H1 (cell line): ENCODE data around the gene CCDC154. TPM values are rescaled to one million over a fixed set of nuclear protein-coding genes. Genes with fewer than 3 reads are reported as not detected.
"Not testable (repeated sequence)": the region's sequence is repeated elsewhere in the genome, so short reads cannot be mapped to it uniquely, and the experiment has no call there.

ENCODE experiments used
- CTCF ChIA-PET: fragments of 300-600 bp; sonication (Branson Sonifier 250); formaldehyde crosslinking; loops from one replicate; lab custom pipeline; 2021; ENCODE audit not compliant: partially characterized antibody; lab: Charles Lee
- POLR2A ChIA-PET: fragments of 300-600 bp; sonication (Branson Sonifier 250); formaldehyde crosslinking; loops from one replicate; lab custom pipeline; 2021; ENCODE audit warnings: inconsistent platforms; ENCODE audit not compliant: partially characterized antibody; lab: Charles Lee
- DNase-seq, 2 experiments: peaks; one replicate each; pipeline versions ENCODE4 v3.0.0 to v3.0.0-alpha.2; 2010 to 2022; ENCODE audit warnings: low spot score in 2 of 2, low read depth in 1 of 2, mixed read lengths in 1 of 2
- FAIRE-seq: peaks from 2 replicates; lab custom pipeline; 2011; peaks lifted over from hg19 to GRCh38; lab: Jason Lieb, UNC
- H2AFZ ChIP-seq: 2 replicates; pipeline ENCODE4 v1.8.1; 2012; ENCODE audit warnings: low read length, inconsistent platforms
- H2AK5ac ChIP-seq: 2 replicates; pipeline ENCODE4 v1.6.1; 2013; ENCODE audit warnings: low read depth, low read length
- H2BK120ac ChIP-seq: replicated peaks from 2 replicates; pipeline ENCODE3; 2013; ENCODE audit warnings: low read depth, low read length, inconsistent platforms
- H2BK12ac ChIP-seq: 2 replicates; pipeline ENCODE4 v1.6.1; 2013; ENCODE audit warnings: low read depth, low read length
- H2BK15ac ChIP-seq: 2 replicates; pipeline ENCODE4 v1.6.1; 2013; ENCODE audit warnings: low read length
- H2BK20ac ChIP-seq: 2 replicates; pipeline ENCODE4 v1.6.1; 2013; ENCODE audit warnings: low read length
- H2BK5ac ChIP-seq: 2 replicates; pipeline ENCODE4 v1.6.1; 2013; ENCODE audit warnings: low read depth, low read length
- H3K14ac ChIP-seq: 2 replicates; pipeline ENCODE4 v1.6.1; 2013; ENCODE audit warnings: inconsistent platforms; ENCODE audit not compliant: insufficient read length
- H3K18ac ChIP-seq: 2 replicates; pipeline ENCODE4 v1.6.1; 2013; ENCODE audit warnings: low read length; ENCODE audit errors: extremely low read depth
- H3K23ac ChIP-seq: 2 replicates; pipeline ENCODE4 v1.6.1; 2013; ENCODE audit warnings: inconsistent platforms; ENCODE audit not compliant: insufficient read length
- H3K23me2 ChIP-seq: 2 replicates; pipeline ENCODE4 v1.6.1; 2013; ENCODE audit warnings: low read depth, low read length
- H3K27ac ChIP-seq: 2 replicates; pipeline ENCODE4 v1.6.1; 2011; ENCODE audit warnings: low read depth, low read length, inconsistent platforms
- H3K27me3 ChIP-seq, 4 experiments: replicated peaks in 1 of 4; 1 replicate in 1 of 4; 2 replicates in 3 of 4; pipeline versions ENCODE4 v1.6.1 to v1.8.1; 2011 to 2013; ENCODE audit warnings: low read length in 3 of 4, mild to moderate bottlenecking in 3 of 4, inconsistent platforms in 2 of 4, mixed read lengths in 2 of 4, moderate library complexity in 1 of 4; ENCODE audit not compliant: control insufficient read depth in 3 of 4, insufficient read depth in 3 of 4; ENCODE audit errors: extremely low read depth in 1 of 4
- H3K36me3 ChIP-seq, 4 experiments: 2 replicates each; pipeline versions ENCODE4 v1.6.1 to v1.8.1; 2011 to 2013; ENCODE audit warnings: mild to moderate bottlenecking in 4 of 4, low read length in 3 of 4, moderate library complexity in 2 of 4, control low read depth in 1 of 4, inconsistent platforms in 1 of 4; ENCODE audit not compliant: insufficient read depth in 4 of 4, control insufficient read depth in 2 of 4
- H3K4ac ChIP-seq: replicated peaks from 2 replicates; pipeline ENCODE3; 2013; ENCODE audit warnings: low read length, low read depth, mixed read lengths, inconsistent platforms; ENCODE audit not compliant: insufficient read length
- H3K4me1 ChIP-seq, 4 experiments: replicated peaks in 1 of 4; 1 replicate in 1 of 4; 2 replicates in 3 of 4; pipeline versions ENCODE4 v1.6.1 to v1.8.1; 2011 to 2013; ENCODE audit warnings: low read length in 3 of 4, inconsistent platforms in 2 of 4, mixed read lengths in 1 of 4; ENCODE audit not compliant: insufficient read depth in 4 of 4, control insufficient read depth in 3 of 4
- H3K4me2 ChIP-seq, 2 experiments: 2 replicates each; pipeline versions ENCODE4 v1.6.1 to v1.8.1; 2011 to 2013; ENCODE audit warnings: low read depth in 2 of 2, low read length in 2 of 2, control low read depth in 1 of 2, inconsistent platforms in 1 of 2, mild to moderate bottlenecking in 1 of 2; ENCODE audit not compliant: insufficient read depth in 1 of 2
- H3K4me3 ChIP-seq, 4 experiments: fragments of 200-600, 300-600 bp in 1 of 4; sonication (generic), shearing (Covaris generic), sonication (Bioruptor Twin) in 1 of 4; 2 replicates each; pipeline versions ENCODE4 v1.5.1 to v1.8.1; 2011 to 2016; ENCODE audit warnings: low read length in 4 of 4, low read depth in 3 of 4, control low read depth in 2 of 4, inconsistent platforms in 2 of 4, mild to moderate bottlenecking in 2 of 4, mixed read lengths in 1 of 4, moderate library complexity in 1 of 4; ENCODE audit not compliant: insufficient read depth in 2 of 4; ENCODE audit errors: extremely low read depth in 1 of 4
- H3K56ac ChIP-seq: replicated peaks from 2 replicates; pipeline ENCODE3; 2013; ENCODE audit warnings: low read depth, mild to moderate bottlenecking, mixed read lengths, low read length, inconsistent platforms; ENCODE audit not compliant: insufficient read length
- H3K79me1 ChIP-seq: 2 replicates; pipeline ENCODE4 v1.6.1; 2013; ENCODE audit warnings: low read depth, low read length, control low read depth
- H3K79me2 ChIP-seq, 2 experiments: 2 replicates each; pipeline versions ENCODE4 v1.6.1 to v1.8.1; 2012 to 2013; ENCODE audit warnings: low read length in 2 of 2, mild to moderate bottlenecking in 2 of 2, inconsistent platforms in 1 of 2; ENCODE audit not compliant: insufficient read depth in 2 of 2, control insufficient read depth in 1 of 2
- H3K9ac ChIP-seq, 4 experiments: replicated peaks in 1 of 4; 1 replicate in 1 of 4; 2 replicates in 3 of 4; pipeline versions ENCODE4 v1.6.1 to v1.8.1; 2011 to 2013; ENCODE audit warnings: low read depth in 3 of 4, low read length in 3 of 4, control low read depth in 2 of 4, mild to moderate bottlenecking in 2 of 4, moderate library complexity in 2 of 4, inconsistent platforms in 1 of 4; ENCODE audit errors: extremely low read depth in 1 of 4
- H3K9me3 ChIP-seq, 2 experiments: 2 replicates each; pipeline versions ENCODE4 v1.6.1 to v1.8.1; 2012 to 2013; ENCODE audit warnings: mild to moderate bottlenecking in 2 of 2, moderate library complexity in 2 of 2, control low read depth in 1 of 2, inconsistent platforms in 1 of 2, low read depth in 1 of 2, low read length in 1 of 2, mixed read lengths in 1 of 2; ENCODE audit not compliant: insufficient read depth in 2 of 2
- H4K20me1 ChIP-seq, 2 experiments: replicated peaks in 1 of 2; 2 replicates each; pipeline versions ENCODE3 to v1.8.1; 2011 to 2013; ENCODE audit warnings: inconsistent platforms in 2 of 2, low read length in 2 of 2, mild to moderate bottlenecking in 1 of 2; ENCODE audit not compliant: insufficient read depth in 2 of 2, control insufficient read depth in 1 of 2
- H4K5ac ChIP-seq: 2 replicates; pipeline ENCODE4 v1.6.1; 2013; ENCODE audit warnings: low read length, low read depth, mixed read lengths, inconsistent platforms; ENCODE audit not compliant: insufficient read length
- H4K8ac ChIP-seq: 2 replicates; pipeline ENCODE4 v1.8.0; 2013; ENCODE audit warnings: mild to moderate bottlenecking, moderate library complexity, low read length, inconsistent platforms; ENCODE audit not compliant: insufficient read depth; ENCODE audit errors: extremely low read depth
- H4K91ac ChIP-seq: replicated peaks from 2 replicates; pipeline ENCODE3; 2013; ENCODE audit warnings: low read length, mixed read lengths, inconsistent platforms; ENCODE audit not compliant: insufficient read length
- WGBS, 2 experiments: shearing (Covaris generic) in 1 of 2; methylation state at CpG; one replicate each; pipeline versions ENCODE4 v1.1.6 to v1.1.7; 2013 to 2015; ENCODE audit warnings: low lambda C conversion rate in 2 of 2, mixed read lengths in 2 of 2, inconsistent platforms in 1 of 2, low coverage in 1 of 2, missing lambda C conversion rate in 1 of 2; ENCODE audit not compliant: insufficient replicate concordance in 2 of 2, insufficient coverage in 1 of 2, insufficient read length in 1 of 2; ENCODE audit errors: extremely low coverage in 1 of 2, missing lambda C conversion rate in 1 of 2; 5-methylcytosine and 5-hydroxymethylcytosine counted together
- polyA plus RNA-seq, 7 experiments: library from polyadenylated mRNA; depleted of rRNA in 3 of 7; stranded (reverse) in 5 of 7; unstranded in 2 of 7; fragments of >200 nt in 5 of 7; fragments of 200-250 nt in 2 of 7; gene quantifications; 1 replicate in 5 of 7; 2 replicates in 1 of 7; 4 replicates in 1 of 7; pipeline versions ENCODE4 v1.2.1 to v1.2.3, GENCODE V29; 2011 to 2013; ENCODE audit warnings: missing spikeins in 2 of 7, mixed read lengths in 2 of 7
- total RNA-seq: library from RNA; stranded (reverse); fragmentation: NEBNext Ultra II Directional; extraction: Animal tissue kit (Norgen Biotek cat#: 25700); gene quantifications from 2 replicates; pipeline ENCODE4 v1.2.1, GENCODE V29; 2021

CCDC154 gene
- total and polyA plus RNA-seq, 2 of the 8 experiments (the other 6 are each of a cell fraction or from before 2014, with no cell fraction given): 0.15 to 0.88 TPM

- H4K91ac ChIP-seq, H3K79me2 ChIP-seq, H3K14ac ChIP-seq, H2BK20ac ChIP-seq, H2BK120ac ChIP-seq, H3K56ac ChIP-seq, H3K4me1 ChIP-seq, H3K79me1 ChIP-seq, H3K27me3 ChIP-seq, H3K9ac ChIP-seq, H2AK5ac ChIP-seq, H4K20me1 ChIP-seq, H2BK12ac ChIP-seq, H3K4me2 ChIP-seq, H2BK5ac ChIP-seq, H2BK15ac ChIP-seq, H3K4me3 ChIP-seq, H3K27ac ChIP-seq, H3K18ac ChIP-seq, FAIRE-seq, H4K8ac ChIP-seq, H3K4ac ChIP-seq, H4K5ac ChIP-seq, H3K23me2 ChIP-seq, H3K9me3 ChIP-seq, DNase-seq, H2AFZ ChIP-seq, H3K36me3 ChIP-seq, H3K23ac ChIP-seq: not testable (repeated sequence)
- WGBS, 2 experiments: 93% methylated on average over 4 of the region's 4 CpGs; no CpG with 5 or more reads in 1 of the 2 experiments
- ChIA-PET CTCF (interaction anchor here (1.1 to 4.0 kb wide), 3 partner anchors 11 to 25 kb away, joined by 3 to 30 read pairs (median 4); partner anchors contain the start of gene UNKL), POLR2A (interaction anchor here (0.7 to 5.6 kb wide), 2 partner anchors 11 to 65 kb away, joined by 3 to 22 read pairs; no protein-coding TSS in a partner anchor)
Observed at GRCh38 chr16:1439699-1440074, 4.7 kb downstream of the CCDC154 start.
